Ovary (tissue), 3 donors: ENCODE measurements around the gene GRID1.

Source experiments
- CTCF ChIP-seq, 3 donors: fragments of 450-650 bp in 2 of 3; fragments of 200-600 bp in 1 of 3; IDR thresholded peaks; one replicate each; pipeline versions ENCODE4 v1.5.1 to v1.8.0; 2016 to 2022; ENCODE audit warnings: antibody characterized with exemption in 3 of 3, mild to moderate bottlenecking in 1 of 3
- EP300 ChIP-seq: sonication (generic); formaldehyde crosslinking; IDR thresholded peaks from one replicate; pipeline ENCODE4 v1.6.1; 2017; ENCODE audit warnings: antibody characterized with exemption
- POLR2A ChIP-seq: fragments of 450-650 bp; IDR thresholded peaks from one replicate; pipeline ENCODE4 v1.6.1; 2017; ENCODE audit warnings: antibody characterized with exemption, mild to moderate bottlenecking, moderate library complexity
- donor health status: DM: no; HTN: no; CAD: no.

GRCh38 chr10:86113983-86114382, 252.6 kb downstream of the GRID1 start:
- no peak for TF ChIP-seq CTCF (IDR thresholded peaks at IDR 0.05)
- TF ChIP-seq POLR2A, result no peak
- no peak for TF ChIP-seq EP300
